ENCODE results near the gene CCL21.

- TF ChIP-seq CREM (IDR thresholded peaks at IDR 0.05; ENCODE audit: low read depth), result no peak
- TF ChIP-seq RELA (IDR thresholded peaks at IDR 0.05; ENCODE audit: borderline replicate concordance, partially characterized antibody), result no peak
- TF ChIP-seq TCF7 (IDR thresholded peaks at IDR 0.05; ENCODE audit: borderline replicate concordance), result no peak
- TF ChIP-seq FOS (IDR thresholded peaks at IDR 0.05; ENCODE audit: borderline replicate concordance, extremely low read depth, insufficient read length), result no peak
- TF ChIP-seq ZSCAN29 (IDR thresholded peaks at IDR 0.05), result no peak
- no peak for TF ChIP-seq CTCF (IDR thresholded peaks at IDR 0.05 in 2 of 3, conservative IDR thresholded peaks at IDR 0.05 in 1 of 3; ENCODE audit: control insufficient read depth in 2 of 3, extremely low read depth in 1 of 3, insufficient read depth in 1 of 3, low read depth in 3 of 3, low read length in 3 of 3)
- no peak for TF ChIP-seq EP300 (IDR thresholded peaks at IDR 0.05; ENCODE audit: borderline replicate concordance in 1 of 2, control insufficient read depth in 1 of 2, low read depth in 2 of 2, low read length in 2 of 2)
- TF ChIP-seq HDAC2 (IDR thresholded peaks at IDR 0.05), result no peak
- TF ChIP-seq ZNF274 (IDR thresholded peaks at IDR 0.05; ENCODE audit: insufficient read depth, insufficient read length), result no peak
- TF ChIP-seq NFYA (IDR thresholded peaks at IDR 0.05; ENCODE audit: borderline replicate concordance, low read depth, low read length), result no peak
- TF ChIP-seq NR2C1 (IDR thresholded peaks at IDR 0.05), result no peak
- TF ChIP-seq RAD21 (IDR thresholded peaks at IDR 0.05; ENCODE audit: insufficient read depth, low read depth, low read length), result no peak
- no peak for TF ChIP-seq EZH2 (IDR thresholded peaks at IDR 0.05; ENCODE audit: borderline replicate concordance, control insufficient read depth, low read depth, low read length)
- no peak for TF ChIP-seq KDM1A (IDR thresholded peaks at IDR 0.05; ENCODE audit: borderline replicate concordance)
These were observed 47.2 kb downstream of the CCL21 start, which contains the start of gene CCL27 for GRCh38 chr9:34662526-34663302.
